Smooth muscle cell (in vitro differentiated cells): ENCODE results near the gene TSSC4. TPM values are rescaled to one million over a fixed set of nuclear protein-coding genes. Genes with fewer than 3 reads are reported as not detected.

Source experiments
- DNase-seq: peaks from one replicate; lab custom pipeline; 2025; ENCODE audit not compliant: unreplicated experiment; lab: John Stamatoyannopoulos, UW
- H2AFZ ChIP-seq: fragments of 200-600 bp; sonication (generic); 2 replicates; pipeline ENCODE4 v1.6.0; 2016; ENCODE audit warnings: antibody characterized with exemption, low read depth, mild to moderate bottlenecking
- H3F3A ChIP-seq: fragments of 200-600 bp; sonication (generic); 2 replicates; pipeline ENCODE4 v1.6.0; 2017; ENCODE audit warnings: antibody characterized with exemption, low read depth
- H3K27ac ChIP-seq: fragments of 200-600 bp; sonication (generic); 2 replicates; pipeline ENCODE4 v1.5.1; 2016; ENCODE audit warnings: low read depth, mild to moderate bottlenecking
- H3K27me3 ChIP-seq: fragments of 200-600 bp; sonication (generic); 2 replicates; pipeline ENCODE4 v1.6.1; 2016; ENCODE audit warnings: low read depth, mild to moderate bottlenecking
- H3K36me3 ChIP-seq: fragments of 200-600 bp; sonication (generic); 2 replicates; pipeline ENCODE4 v1.5.1; 2016; ENCODE audit warnings: low read depth
- H3K4me1 ChIP-seq: fragments of 200-600 bp; sonication (generic); 2 replicates; pipeline ENCODE4 v1.5.1; 2016; ENCODE audit warnings: low read depth
- H3K4me2 ChIP-seq: fragments of 200-600 bp; sonication (generic); 2 replicates; pipeline ENCODE4 v1.6.0; 2016; ENCODE audit warnings: mild to moderate bottlenecking
- H3K4me3 ChIP-seq: fragments of 200-600 bp; sonication (generic); 2 replicates; pipeline ENCODE4 v1.5.1; 2016; ENCODE audit warnings: mild to moderate bottlenecking
- H3K79me2 ChIP-seq: fragments of 200-600 bp; sonication (generic); 2 replicates; pipeline ENCODE4 v1.6.0; 2016; ENCODE audit warnings: low read depth, mild to moderate bottlenecking
- H3K9ac ChIP-seq: fragments of 200-600 bp; sonication (generic); 2 replicates; pipeline ENCODE4 v1.6.0; 2016; ENCODE audit warnings: low read depth
- H3K9me3 ChIP-seq: fragments of 200-600 bp; sonication (generic); replicated peaks from 2 replicates; pipeline ENCODE4 v1.5.1; 2016; ENCODE audit warnings: low read depth
- H4K20me1 ChIP-seq: fragments of 200-600 bp; sonication (generic); 2 replicates; pipeline ENCODE4 v1.6.0; 2016; ENCODE audit warnings: low read depth
- CTCF ChIP-seq: fragments of 200-600 bp; sonication (generic); IDR thresholded peaks from 2 replicates; pipeline ENCODE4 v1.5.1; 2017; ENCODE audit warnings: borderline replicate concordance, mild to moderate bottlenecking, antibody characterized with exemption; ENCODE audit not compliant: insufficient read depth, poor library complexity, severe bottlenecking
- WGBS: methylation state at CpG from one replicate; pipeline ENCODE4 v1.1.7; 2016; ENCODE audit warnings: low lambda C conversion rate; 5-methylcytosine and 5-hydroxymethylcytosine counted together
- polyA plus RNA-seq: library from polyadenylated mRNA; unstranded; fragments of >200 nt; fragmentation: Nextera tagmentation; extraction: Ambion mirVana; gene quantifications from 2 replicates; pipeline ENCODE4 v1.2.1, GENCODE V29; 2016
- total RNA-seq: library from RNA; depleted of rRNA; stranded (reverse); fragments of >200 nt; gene quantifications from 2 replicates; pipeline ENCODE4 v1.2.3, GENCODE V29; 2014

Gene TSSC4
- total and polyA plus RNA-seq, 2 experiments from 2014 or later, result 32.5 to 82.3 TPM

GRCh38 chr11:2368178-2368850, 32.2 kb upstream of the TSSC4 start:
- 97% methylated on average over 7 of the region's 7 CpGs for WGBS
- DNase-seq, result no peak

GRCh38 chr11:2368851-2369180, 31.7 kb upstream of the TSSC4 start:
- DNase-seq, result no peak
- H2AFZ ChIP-seq, result no peak overlapping the region
- no peaks in the 10 kb centered on the region for H4K20me1 ChIP-seq
- no peak overlapping the region for H3K27ac ChIP-seq
- H3K4me3 ChIP-seq, result no peak overlapping the region
- H3K9me3 ChIP-seq, result no peaks in the 10 kb centered on the region
- no peaks in the 10 kb centered on the region for H3F3A ChIP-seq
- 81% methylated on average over 10 of the region's 10 CpGs for WGBS
- H3K9ac ChIP-seq, result no peak overlapping the region
- H3K4me2 ChIP-seq, result no peak overlapping the region
- no peaks in the 10 kb centered on the region for H3K4me1 ChIP-seq
- no peak for TF ChIP-seq CTCF
- H3K27me3 ChIP-seq, result no peaks in the 10 kb centered on the region
- H3K79me2 ChIP-seq, result no peaks in the 10 kb centered on the region
- H3K36me3 ChIP-seq, result no peaks in the 10 kb centered on the region

More at GRCh38 chr11:2368178-2368850, 32.2 kb upstream of the TSSC4 start:
- H4K20me1 ChIP-seq, result no peaks in the 10 kb centered on the region
- no peaks in the 10 kb centered on the region for H3K27me3 ChIP-seq
- TF ChIP-seq CTCF, result no peak
- H3K79me2 ChIP-seq, result no peaks in the 10 kb centered on the region
- no peak overlapping the region for H3K9ac ChIP-seq
- H3F3A ChIP-seq, result no peaks in the 10 kb centered on the region
- H3K4me2 ChIP-seq, result no peak overlapping the region
- no peak overlapping the region for H3K4me3 ChIP-seq
- no peak overlapping the region for H2AFZ ChIP-seq
- no peaks in the 10 kb centered on the region for H3K9me3 ChIP-seq
- no peaks in the 10 kb centered on the region for H3K36me3 ChIP-seq
- H3K4me1 ChIP-seq, result no peaks in the 10 kb centered on the region
- no peak overlapping the region for H3K27ac ChIP-seq

GRCh38 chr11:2369320-2369719, 31.2 kb upstream of the TSSC4 start:
- H3F3A ChIP-seq, result no peaks in the 10 kb centered on the region
- WGBS, result 88% methylated on average over 12 of the region's 12 CpGs
- no peaks in the 10 kb centered on the region for H3K79me2 ChIP-seq
- DNase-seq, result no peak
- TF ChIP-seq CTCF, result no peak
- H3K36me3 ChIP-seq, result no peaks in the 10 kb centered on the region
- H2AFZ ChIP-seq, result no peak overlapping the region
- no peak overlapping the region for H3K27ac ChIP-seq
- H4K20me1 ChIP-seq, result no peaks in the 10 kb centered on the region
- H3K9ac ChIP-seq, result no peak overlapping the region
- no peaks in the 10 kb centered on the region for H3K9me3 ChIP-seq
- no peaks in the 10 kb centered on the region for H3K27me3 ChIP-seq
- H3K4me1 ChIP-seq, result no peaks in the 10 kb centered on the region
- H3K4me2 ChIP-seq, result no peak overlapping the region
- no peak overlapping the region for H3K4me3 ChIP-seq

GRCh38 chr11:2369896-2370295, 30.7 kb upstream of the TSSC4 start:
- no peaks in the 10 kb centered on the region for H3K36me3 ChIP-seq
- no peaks in the 10 kb centered on the region for H3K4me1 ChIP-seq
- WGBS, result 98% methylated on average over 9 of the region's 9 CpGs

More at GRCh38 chr11:2369896-2370295, 30.7 kb upstream of the TSSC4 start:
- Histone ChIP-seq H3K9me3 (no peaks in the 10 kb centered on the region), H3F3A (no peaks in the 10 kb centered on the region), H3K4me3 (no peak overlapping the region), H3K9ac (no peak overlapping the region), H3K27ac (no peak overlapping the region), H3K4me2 (no peak overlapping the region), H3K27me3 (no peaks in the 10 kb centered on the region), H3K79me2 (no peaks in the 10 kb centered on the region), H4K20me1 (no peaks in the 10 kb centered on the region), H2AFZ (no peak overlapping the region)
- DNase-seq, result no peak
- no peak for TF ChIP-seq CTCF
